NCI-H69 (cell line): ENCODE results near the gene CREBBP.

ENCODE experiments used
- DNase-seq: peaks from one replicate; lab custom pipeline; 2025; lab: John Stamatoyannopoulos, UW

Gene CREBBP

GRCh38 chr16:3856367-3857141 is 24.0 kb downstream of the CREBBP start:
- no peak for DNase-seq

GRCh38 chr16:3854750-3855541 is 25.6 kb downstream of the CREBBP start:
- no peak for DNase-seq

GRCh38 chr16:3850544-3850899 is 30.0 kb downstream of the CREBBP start:
- no peak for DNase-seq

GRCh38 chr16:3849751-3850543 is 30.6 kb downstream of the CREBBP start:
- DNase-seq = no peak

GRCh38 chr16:3846595-3847091 is 33.9 kb downstream of the CREBBP start:
- no peak for DNase-seq

- DNase-seq = no peak
These were observed 34.4 kb downstream of the CREBBP start for GRCh38 chr16:3846087-3846486.

GRCh38 chr16:3842994-3843393 is 37.5 kb downstream of the CREBBP start:
- no peak for DNase-seq

- DNase-seq = no peak
These were observed 38.6 kb downstream of the CREBBP start for GRCh38 chr16:3841729-3842508.

- DNase-seq = peak; percentile 42
These were observed 40.9 kb downstream of the CREBBP start for GRCh38 chr16:3839402-3840184.

- DNase-seq = peak; percentile 34
These were observed 41.7 kb downstream of the CREBBP start for GRCh38 chr16:3838600-3839401.

GRCh38 chr16:3837851-3838586 is 42.5 kb downstream of the CREBBP start:
- no peak for DNase-seq

- no peak for DNase-seq
These were observed 43.9 kb downstream of the CREBBP start for GRCh38 chr16:3836641-3837040.

GRCh38 chr16:3835089-3835602 is 45.4 kb downstream of the CREBBP start:
- DNase-seq = no peak

GRCh38 chr16:3832668-3833067 is 47.8 kb downstream of the CREBBP start:
- no peak for DNase-seq

- DNase-seq = no peak
These were observed 49.8 kb downstream of the CREBBP start for GRCh38 chr16:3830625-3831254.

- DNase-seq = no peak
These were observed 50.6 kb downstream of the CREBBP start for GRCh38 chr16:3829631-3830536.

- no peak for DNase-seq
These were observed 54.6 kb downstream of the CREBBP start for GRCh38 chr16:3825940-3826339.
